Measurements from ENCODE around the gene EIF2S3B.

EIF2S3B gene

DNA sequence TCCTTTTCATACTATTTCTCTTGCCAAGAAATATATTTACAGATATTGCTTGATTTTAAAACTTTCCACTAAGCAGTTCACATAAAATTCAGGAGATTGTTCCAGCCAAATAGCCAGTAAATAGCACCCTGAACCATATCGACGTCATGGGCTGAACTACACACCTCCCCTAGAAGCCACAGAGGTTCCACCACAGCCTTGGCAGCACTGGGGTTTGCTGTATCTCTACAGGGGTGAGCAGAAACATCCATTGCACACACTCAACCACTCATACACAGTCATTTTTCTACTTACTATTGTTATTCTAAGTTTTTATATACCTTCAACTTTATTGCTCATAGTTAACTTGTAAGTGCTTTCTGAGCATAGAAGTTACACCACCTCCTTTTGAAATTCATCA lies 8.1 kb upstream of the EIF2S3B start:
- no peak for DNase-seq (ENCODE audit: extremely low read depth, low read depth)
- no peak overlapping the region for H3K4me3 ChIP-seq (replicated peaks; ENCODE audit: low read depth, low read length)
- TF ChIP-seq, protein P1, sequence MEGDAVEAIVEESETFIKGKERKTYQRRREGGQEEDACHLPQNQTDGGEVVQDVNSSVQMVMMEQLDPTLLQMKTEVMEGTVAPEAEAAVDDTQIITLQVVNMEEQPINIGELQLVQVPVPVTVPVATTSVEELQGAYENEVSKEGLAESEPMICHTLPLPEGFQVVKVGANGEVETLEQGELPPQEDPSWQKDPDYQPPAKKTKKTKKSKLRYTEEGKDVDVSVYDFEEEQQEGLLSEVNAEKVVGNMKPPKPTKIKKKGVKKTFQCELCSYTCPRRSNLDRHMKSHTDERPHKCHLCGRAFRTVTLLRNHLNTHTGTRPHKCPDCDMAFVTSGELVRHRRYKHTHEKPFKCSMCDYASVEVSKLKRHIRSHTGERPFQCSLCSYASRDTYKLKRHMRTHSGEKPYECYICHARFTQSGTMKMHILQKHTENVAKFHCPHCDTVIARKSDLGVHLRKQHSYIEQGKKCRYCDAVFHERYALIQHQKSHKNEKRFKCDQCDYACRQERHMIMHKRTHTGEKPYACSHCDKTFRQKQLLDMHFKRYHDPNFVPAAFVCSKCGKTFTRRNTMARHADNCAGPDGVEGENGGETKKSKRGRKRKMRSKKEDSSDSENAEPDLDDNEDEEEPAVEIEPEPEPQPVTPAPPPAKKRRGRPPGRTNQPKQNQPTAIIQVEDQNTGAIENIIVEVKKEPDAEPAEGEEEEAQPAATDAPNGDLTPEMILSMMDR (IDR thresholded peaks at IDR 0.05; ENCODE audit: low read depth, low read length, missing control alignments) = no peak

DNA sequence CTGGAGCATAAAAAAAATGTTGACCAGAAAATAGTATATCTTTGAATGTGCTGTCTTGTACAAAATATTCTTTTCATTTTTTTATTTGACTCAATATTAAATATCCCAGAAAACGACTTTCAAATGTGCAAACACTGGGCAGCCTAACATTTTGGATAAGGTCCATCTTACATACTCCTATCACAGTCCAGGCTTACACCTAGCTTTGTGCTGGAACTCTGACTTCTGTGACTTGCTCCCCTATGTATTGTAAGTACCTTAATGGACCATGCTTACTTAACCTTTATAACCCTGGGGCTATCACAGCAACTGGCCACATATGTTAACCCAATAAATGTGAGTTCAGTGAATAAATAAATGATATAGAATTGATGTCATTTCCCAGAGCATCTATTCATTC lies 7.6 kb upstream of the EIF2S3B start:
- no peak overlapping the region for H3K4me3 ChIP-seq (replicated peaks; ENCODE audit: low read depth, low read length)
- TF ChIP-seq, protein P1 (IDR thresholded peaks at IDR 0.05; ENCODE audit: low read depth, low read length, missing control alignments) = no peak
- no peak for DNase-seq (ENCODE audit: extremely low read depth, low read depth)

DNA sequence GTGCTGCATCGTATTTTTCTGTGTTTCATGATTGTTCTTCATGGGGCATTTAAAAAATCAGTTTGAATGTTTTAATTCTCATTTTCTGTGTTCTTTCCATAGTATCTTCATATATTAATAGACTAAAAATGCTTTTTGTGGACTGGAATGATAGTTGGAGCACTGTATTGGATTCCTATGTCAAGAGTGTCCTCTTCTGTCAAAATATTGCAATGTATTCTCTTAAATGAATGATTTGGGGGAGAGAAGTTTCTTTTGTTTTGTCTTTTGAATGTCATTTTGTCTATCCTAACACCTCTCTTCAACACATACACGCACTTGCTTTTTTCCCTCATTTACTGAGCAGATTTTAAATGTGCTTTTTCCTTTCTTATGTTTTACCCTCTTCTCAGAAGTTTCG lies 4.7 kb upstream of the EIF2S3B start:
- H3K4me3 ChIP-seq (replicated peaks; ENCODE audit: low read depth, low read length) = no peak overlapping the region
- no peak for DNase-seq (ENCODE audit: extremely low read depth, low read depth)
- TF ChIP-seq, protein P1 (IDR thresholded peaks at IDR 0.05; ENCODE audit: low read depth, low read length, missing control alignments) = no peak

DNA sequence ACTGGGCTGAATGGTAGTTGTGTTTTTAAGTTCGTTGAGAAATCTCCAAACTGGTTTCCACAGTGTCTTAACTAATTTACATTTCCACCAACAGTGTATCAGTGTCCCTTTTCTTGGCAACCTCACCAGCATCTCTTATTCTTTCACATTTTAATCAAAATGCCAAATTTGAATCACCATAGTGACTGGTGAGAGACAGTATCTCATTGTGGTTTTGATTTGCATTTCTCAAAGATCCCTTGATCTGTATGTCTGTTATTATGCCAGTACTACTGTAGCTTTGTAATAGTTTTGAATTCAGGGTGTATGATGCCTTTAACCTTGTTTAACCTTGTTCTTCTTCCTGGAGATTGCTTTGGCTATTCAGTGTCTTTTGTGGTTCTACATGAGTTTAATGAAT lies 2.2 kb upstream of the EIF2S3B start:
- TF ChIP-seq, protein P1 (IDR thresholded peaks at IDR 0.05; ENCODE audit: low read depth, low read length, missing control alignments) = no peak
- no peak for DNase-seq (ENCODE audit: extremely low read depth, low read depth)
- no peak overlapping the region for H3K4me3 ChIP-seq (replicated peaks; ENCODE audit: low read depth, low read length)

DNA sequence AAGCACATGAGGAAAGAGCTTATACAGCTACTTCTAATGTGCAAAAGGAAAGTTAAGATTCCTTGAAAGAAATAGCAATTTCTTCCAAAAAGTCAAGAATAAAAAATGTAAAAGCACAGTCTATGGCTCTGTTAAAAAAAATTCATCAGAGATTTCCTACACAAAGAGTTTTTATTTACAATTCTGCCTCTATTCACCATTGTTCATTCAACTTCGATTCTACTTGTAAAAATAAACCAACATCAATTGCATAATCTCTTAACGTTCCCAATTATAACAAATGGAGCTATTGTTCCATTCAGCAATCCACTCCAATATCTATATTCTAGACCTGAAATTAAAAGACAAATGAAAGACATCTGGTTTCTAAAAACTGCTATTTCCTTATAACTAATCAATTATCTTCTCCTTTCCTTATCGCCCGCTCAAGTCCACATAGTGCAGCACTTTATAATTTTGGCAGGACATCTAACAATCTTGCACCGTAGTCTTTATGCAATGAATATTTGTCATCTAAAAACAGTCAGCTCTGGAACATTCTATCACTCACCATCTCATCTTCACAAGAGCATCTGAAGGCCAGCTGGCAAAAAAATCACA lies 6.2 kb downstream of the EIF2S3B start:
- TF ChIP-seq, protein P1 (IDR thresholded peaks at IDR 0.05; ENCODE audit: low read depth, low read length, missing control alignments) = no peak
- no peak for DNase-seq (ENCODE audit: extremely low read depth, low read depth)
- H3K4me3 ChIP-seq (replicated peaks; ENCODE audit: low read depth, low read length) = no peak overlapping the region

DNA sequence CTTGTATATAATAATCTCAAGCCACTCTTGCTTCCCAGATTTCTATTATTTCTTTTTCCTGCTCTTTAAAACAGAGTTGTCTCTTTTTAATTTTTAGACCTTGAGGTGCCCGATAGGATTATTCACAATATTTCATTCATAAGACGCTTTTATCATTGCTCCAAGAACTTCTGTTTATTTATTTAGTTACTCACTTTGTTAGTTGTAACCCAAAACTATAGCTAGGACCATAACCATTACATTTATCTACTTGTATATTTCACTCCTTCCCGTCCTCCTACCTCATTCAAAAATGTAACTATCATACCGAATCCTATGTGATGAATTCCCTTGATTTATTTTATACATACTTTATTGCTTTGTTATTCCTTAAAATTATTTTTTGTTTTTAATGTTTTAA lies 7.1 kb downstream of the EIF2S3B start:
- H3K4me3 ChIP-seq (replicated peaks; ENCODE audit: low read depth, low read length) = no peak overlapping the region
- TF ChIP-seq, protein P1 (IDR thresholded peaks at IDR 0.05; ENCODE audit: low read depth, low read length, missing control alignments) = no peak
- no peak for DNase-seq (ENCODE audit: extremely low read depth, low read depth)

DNA sequence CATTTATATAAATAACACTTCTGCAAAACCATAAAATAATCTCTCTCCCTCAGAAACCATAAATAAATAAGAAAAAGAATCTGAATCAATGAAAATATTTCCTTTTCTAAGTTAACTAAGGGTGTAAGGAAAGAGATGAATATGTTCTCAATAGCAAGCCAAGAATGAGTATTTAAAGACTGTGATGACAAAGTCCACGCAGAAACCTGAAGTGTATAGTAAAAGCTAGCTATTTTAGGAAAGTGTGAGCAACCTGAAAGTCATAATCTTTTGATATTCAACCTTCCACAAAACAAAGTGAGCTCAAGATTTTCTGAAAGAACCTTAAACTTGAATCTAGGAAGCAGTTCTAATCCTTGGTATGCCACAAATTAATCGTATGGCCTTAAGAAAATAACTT lies 15.9 kb downstream of the EIF2S3B start:
- no peak overlapping the region for H3K4me3 ChIP-seq (replicated peaks; ENCODE audit: low read depth, low read length)
- TF ChIP-seq, protein P1 (IDR thresholded peaks at IDR 0.05; ENCODE audit: low read depth, low read length, missing control alignments) = no peak
- DNase-seq (ENCODE audit: extremely low read depth, low read depth) = no peak

All from HFF-Myc (cell line).